Occipital lobe (tissue), 2 donors: ENCODE measurements around the gene PRR16. TPM values are rescaled to one million over a fixed set of nuclear protein-coding genes. Genes with fewer than 3 reads are reported as not detected.

ENCODE experiments used
- DNase-seq: peaks from one replicate; lab custom pipeline; 2025; lab: John Stamatoyannopoulos, UW
- total RNA-seq: library from RNA; depleted of rRNA; stranded (reverse); fragments of >200 nt; gene quantifications from one replicate; pipeline ENCODE4 v1.2.3, GENCODE V29; 2014

The PRR16 gene
- total RNA-seq, 1 donor from 2014 or later, result 6.1 TPM

DNA sequence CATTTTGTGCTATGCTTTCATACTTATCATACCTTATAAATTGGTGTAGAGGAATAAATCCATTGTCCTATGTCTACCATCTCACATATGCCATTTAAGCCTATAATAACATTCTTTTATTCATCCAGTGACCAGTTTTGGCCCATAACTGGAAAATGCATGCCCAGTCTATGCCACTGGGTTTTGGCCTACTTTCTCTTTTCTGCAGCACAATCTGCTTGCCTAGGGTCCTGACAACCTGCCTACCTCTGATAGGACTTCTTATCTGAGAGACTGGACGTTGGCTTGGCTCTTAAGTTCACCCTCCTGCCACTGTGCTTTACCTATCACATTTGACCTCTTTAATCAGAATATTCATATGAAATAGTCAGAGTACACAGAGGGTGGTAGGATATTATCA lies 103.0 kb downstream of the PRR16 start:
- no peak for DNase-seq

DNA sequence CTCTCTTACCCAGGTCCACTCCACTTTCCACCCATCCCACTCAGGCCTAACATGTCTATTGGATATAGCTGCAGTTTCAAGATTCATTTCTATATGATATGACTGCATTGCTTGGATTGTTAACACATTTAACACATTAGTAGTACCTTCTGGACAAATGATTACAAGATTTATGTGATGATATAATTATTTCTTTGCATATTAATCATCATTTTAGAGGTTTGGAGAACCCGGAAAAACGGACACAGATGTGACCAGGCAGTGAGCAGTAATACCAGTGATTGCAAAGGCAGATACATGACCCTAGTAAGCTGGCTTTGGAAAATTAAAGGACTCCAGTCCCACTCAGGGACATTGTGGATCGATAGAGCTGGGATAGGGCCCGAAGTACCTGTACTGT lies 103.8 kb downstream of the PRR16 start:
- no peak for DNase-seq

DNA sequence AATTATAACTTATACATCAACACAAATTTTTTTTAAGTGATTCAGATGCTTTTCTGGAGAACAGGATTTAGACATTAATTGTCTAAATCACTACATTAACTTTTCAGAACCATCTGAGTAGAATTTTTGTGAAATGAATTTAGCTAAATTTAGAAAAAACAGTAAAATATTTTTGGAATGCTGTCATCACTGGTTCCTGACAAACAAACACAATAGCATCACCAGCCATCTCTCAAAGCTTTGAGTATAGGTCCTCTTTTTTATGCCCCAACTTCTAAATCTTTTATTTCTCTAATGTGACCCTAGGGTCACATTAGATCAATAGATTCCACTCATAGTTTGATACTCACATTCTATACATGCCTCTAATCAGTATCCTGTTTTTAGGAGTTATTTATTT lies 104.6 kb downstream of the PRR16 start:
- no peak for DNase-seq

DNA sequence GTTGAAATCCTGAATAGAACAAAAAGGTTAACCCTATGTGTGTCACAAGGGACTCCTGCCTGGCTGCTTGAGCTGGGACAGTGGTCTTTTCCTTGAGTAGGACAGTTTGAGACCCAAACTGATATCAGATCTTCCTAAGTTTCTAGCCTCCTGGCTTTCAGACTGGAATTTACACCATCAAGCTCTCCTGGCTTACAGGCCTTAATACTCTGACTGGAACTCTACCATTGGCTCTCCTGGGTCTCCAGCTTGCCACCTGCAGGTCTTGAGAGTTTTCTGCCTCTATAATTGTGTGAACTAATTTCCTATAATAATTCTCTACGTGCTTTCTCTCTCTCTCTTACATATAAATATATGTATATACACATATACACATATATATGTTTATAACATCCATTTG lies 112.5 kb downstream of the PRR16 start:
- DNase-seq, result no peak

DNA sequence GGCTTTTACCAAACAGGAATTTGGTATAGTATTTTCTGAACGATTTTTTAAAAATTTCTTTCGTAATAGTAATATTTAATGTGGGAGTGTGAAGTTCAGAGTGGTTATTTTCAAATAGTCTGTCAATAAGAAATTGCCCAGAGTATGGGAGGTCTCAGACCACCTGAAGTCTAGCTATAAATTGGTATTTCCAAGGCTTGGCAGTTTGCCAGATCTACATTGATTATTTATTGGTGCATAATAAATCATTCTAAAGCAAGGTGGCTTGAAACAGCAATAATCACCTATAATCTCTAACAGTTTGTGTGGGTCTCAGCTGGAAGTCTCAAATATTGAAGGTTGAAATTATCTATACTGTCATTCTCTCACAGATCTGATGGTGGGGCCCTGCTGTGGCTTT lies 118.5 kb downstream of the PRR16 start:
- DNase-seq, result no peak

- DNase-seq, result no peak
Observed at GRCh38 chr5:120586646-120587045, 122.5 kb downstream of the PRR16 start.

GRCh38 chr5:120591911-120592310 lies 127.8 kb downstream of the PRR16 start:
- DNase-seq, result no peak

DNA sequence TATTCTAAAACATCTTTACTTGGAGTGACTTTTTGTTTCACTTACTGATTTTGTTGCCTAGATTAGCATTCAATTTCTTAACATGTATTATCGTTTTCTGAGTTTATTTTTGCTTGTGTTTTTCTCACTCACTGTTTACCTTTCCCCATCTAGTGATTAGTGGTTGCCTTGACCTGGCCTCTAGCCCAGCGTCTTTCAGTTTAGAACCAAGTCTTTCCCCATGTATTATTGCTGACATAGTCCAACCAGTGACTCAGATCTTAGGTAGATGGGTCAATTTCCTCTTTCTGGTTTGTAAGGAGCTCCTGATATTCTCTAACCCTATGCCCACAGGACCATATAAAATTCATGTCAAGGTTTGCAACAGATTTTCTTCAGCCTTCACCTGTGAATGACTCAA lies 135.5 kb downstream of the PRR16 start:
- no peak for DNase-seq

DNA sequence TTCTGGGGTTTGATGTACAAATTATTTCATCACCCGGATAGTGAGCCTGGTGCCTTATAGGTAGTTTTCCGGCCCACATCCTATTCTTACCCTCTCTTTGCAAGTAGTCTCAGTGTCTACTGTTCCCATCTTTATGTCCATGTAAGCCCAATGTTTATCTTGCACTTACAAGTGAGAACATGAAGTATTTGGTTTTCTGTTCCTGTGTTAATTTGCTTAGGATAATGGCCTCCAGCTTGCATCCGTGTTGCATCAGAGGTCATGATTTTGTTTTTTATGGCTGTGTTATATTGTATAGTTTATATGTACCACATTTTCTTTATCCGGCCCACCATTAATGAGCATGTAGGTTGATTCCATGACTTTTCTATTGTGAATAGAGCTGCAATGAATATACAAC lies 136.5 kb downstream of the PRR16 start:
- no peak for DNase-seq

GRCh38 chr5:120602033-120602432 lies 137.9 kb downstream of the PRR16 start:
- no peak for DNase-seq

- no peak for DNase-seq
Observed at GRCh38 chr5:120604884-120605283, 140.8 kb downstream of the PRR16 start.

- no peak for DNase-seq
Observed at GRCh38 chr5:120605325-120606079, 141.4 kb downstream of the PRR16 start.

GRCh38 chr5:120609570-120609969 lies 145.5 kb downstream of the PRR16 start:
- DNase-seq, result no peak

- DNase-seq, result no peak
Observed at GRCh38 chr5:120610145-120610544, 146.0 kb downstream of the PRR16 start.

DNA sequence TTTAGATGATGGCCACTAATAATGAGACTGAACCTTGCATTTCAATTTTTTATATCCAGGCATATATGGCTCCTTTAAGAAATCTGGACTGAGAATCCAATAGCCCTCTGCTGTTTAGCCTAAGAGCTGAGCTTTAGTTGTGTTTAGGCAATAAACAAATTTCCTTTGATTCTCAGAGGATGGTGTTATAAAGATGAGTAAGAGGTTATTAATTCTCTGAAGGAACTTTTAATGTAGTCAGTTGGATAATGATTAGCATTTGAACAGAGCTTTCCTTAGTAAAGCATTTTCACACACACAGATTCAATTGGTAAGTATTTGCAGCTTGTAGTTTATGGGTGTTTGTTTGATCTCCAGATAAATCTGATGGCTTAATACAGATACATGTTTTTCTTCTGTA lies 149.6 kb downstream of the PRR16 start:
- no peak for DNase-seq

GRCh38 chr5:120614531-120615180 lies 150.6 kb downstream of the PRR16 start:
- no peak for DNase-seq

DNA sequence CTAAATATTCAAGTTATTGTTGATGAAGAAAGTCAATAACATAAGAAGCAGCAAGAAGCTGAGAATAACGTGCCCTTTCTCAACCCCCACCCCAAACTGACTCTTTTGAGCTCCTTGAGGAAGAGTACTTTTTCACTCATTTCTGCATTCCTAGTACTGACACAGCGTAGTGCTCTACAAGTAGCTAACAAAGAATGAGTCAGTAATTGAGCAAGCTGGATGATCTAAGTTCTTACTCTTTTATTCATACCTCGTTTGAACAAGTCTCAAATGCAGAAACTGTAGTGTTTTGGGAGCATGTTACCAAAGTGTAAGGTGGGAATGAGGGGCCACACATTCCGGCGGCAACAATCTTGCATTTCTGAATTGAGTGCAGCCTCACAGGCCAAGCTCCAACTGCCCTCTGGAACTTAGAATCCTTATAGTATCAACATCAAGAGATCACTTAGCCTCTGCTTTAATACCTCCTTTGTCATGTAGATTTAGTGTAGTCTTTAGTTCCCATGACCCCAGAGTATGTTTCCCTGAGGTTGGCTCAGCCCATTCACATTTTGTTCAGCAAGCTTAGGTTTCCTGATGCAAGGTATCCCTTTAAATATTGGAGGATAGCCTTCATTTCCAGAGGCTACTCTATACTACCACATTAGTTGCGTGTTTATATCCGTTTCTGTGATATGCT lies 152.0 kb downstream of the PRR16 start:
- no peak for DNase-seq

DNA sequence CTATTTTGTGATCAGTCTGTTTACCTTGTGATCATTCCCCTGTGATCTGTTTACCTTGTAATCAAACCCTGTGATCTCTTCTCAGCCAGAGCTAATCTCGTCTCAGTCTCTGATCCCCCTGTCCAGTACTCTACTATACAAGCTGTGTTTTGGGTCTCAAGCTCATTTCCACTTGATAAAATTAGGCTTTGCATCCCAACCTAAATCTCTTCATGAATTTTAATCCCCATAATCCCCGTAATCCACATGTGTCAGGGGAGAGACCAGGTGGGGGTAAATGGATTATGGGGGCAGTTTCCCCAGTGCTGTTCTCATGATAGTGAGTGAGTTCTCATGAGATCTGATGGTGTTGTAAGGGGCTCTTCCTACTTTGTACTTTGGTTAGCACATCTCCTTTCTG lies 157.2 kb downstream of the PRR16 start:
- DNase-seq, result no peak

DNA sequence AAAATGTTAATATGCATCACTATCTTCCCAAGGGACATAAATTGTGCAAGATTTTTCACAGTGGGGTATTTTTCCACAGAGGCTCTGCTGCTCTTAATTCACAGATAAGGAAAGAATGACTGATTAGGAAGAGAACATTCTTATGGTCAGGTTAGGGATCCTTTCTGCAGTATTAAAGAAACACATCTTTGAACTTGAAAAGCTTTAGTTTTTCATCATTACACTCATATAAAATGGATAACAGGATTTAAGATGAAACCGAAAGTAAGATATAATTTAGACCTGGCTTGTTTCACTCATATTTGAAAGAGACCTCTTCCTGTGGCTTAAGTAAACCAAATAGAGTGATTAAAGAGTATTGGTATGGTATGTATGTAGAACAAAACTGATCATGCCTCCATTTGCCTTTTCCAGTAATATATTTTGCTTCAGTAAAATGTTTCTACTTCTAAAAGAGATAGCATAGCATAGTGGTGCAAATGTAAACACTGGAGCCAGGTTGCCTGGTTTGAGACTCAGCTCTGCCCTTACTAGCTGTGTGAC lies 160.0 kb downstream of the PRR16 start:
- no peak for DNase-seq

- DNase-seq, result no peak
Observed at GRCh38 chr5:120628156-120628555, 164.1 kb downstream of the PRR16 start.

GRCh38 chr5:120630550-120630949 lies 166.4 kb downstream of the PRR16 start:
- DNase-seq, result no peak

- DNase-seq, result no peak
Observed at GRCh38 chr5:120631611-120632010, 167.5 kb downstream of the PRR16 start.
